Neuron (in vitro differentiated cells): ENCODE data around the gene CCSER1.

Experiments
- H2AFZ ChIP-seq: one replicate; pipeline ENCODE4 v1.6.1; 2013; ENCODE audit warnings: low read depth, mild to moderate bottlenecking, inconsistent platforms, low read length, moderate library complexity
- H3K27me3 ChIP-seq: one replicate; pipeline ENCODE4 v1.6.1; 2013; ENCODE audit warnings: low read length; ENCODE audit not compliant: insufficient read depth
- H3K36me3 ChIP-seq: one replicate; pipeline ENCODE4 v1.6.1; 2013; ENCODE audit warnings: low read length; ENCODE audit not compliant: insufficient read depth
- H3K4me1 ChIP-seq: one replicate; pipeline ENCODE4 v1.6.1; 2013; ENCODE audit warnings: low read length; ENCODE audit not compliant: insufficient read depth
- H3K4me3 ChIP-seq: 2 replicates; pipeline ENCODE4 v1.5.1; 2013; ENCODE audit warnings: mild to moderate bottlenecking, low read length, moderate library complexity
- H3K9me3 ChIP-seq: one replicate; pipeline ENCODE4 v1.6.1; 2013; ENCODE audit warnings: low read length

The CCSER1 gene

GRCh38 chr4:90127223-90127705 lies at the start of gene CCSER1:
TSS of gene CCSER1 (plus strand) at chr4:90127394.
- no peaks in the 10 kb centered on the region for H3K9me3 ChIP-seq
- peak within 1 kb of the TSS; percentile 99 for H2AFZ ChIP-seq
- peak within 1 kb of the TSS; percentile 54 for H3K4me3 ChIP-seq
- no peaks in the 10 kb centered on the region for H3K36me3 ChIP-seq
- H3K27me3 ChIP-seq: peaks cover 37% of the 10 kb centered on the region
- peaks cover 12% of the 10 kb centered on the region for H3K4me1 ChIP-seq

DNA sequence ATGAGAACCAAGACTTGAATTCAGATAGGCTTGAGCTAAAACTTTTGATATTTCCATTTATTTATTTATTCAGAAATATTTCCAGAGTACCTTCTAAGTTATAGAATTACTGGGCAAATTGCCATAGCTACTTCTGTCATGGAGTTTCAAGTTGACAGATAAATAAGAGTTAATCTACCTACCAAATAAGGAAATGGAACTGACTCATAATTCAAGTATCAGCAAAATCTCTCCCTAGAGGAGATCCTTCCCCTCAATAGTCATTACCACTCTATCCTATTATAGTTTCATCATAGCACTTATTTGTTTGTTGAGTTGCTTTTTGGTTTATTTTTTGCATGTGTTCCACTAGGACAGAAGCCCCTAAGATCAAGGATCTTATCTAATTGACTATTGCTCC lies 48.8 kb upstream of the CCSER1 start:
- Histone ChIP-seq H3K4me3 (no peak overlapping the region), H3K4me1 (no peaks in the 10 kb centered on the region), H3K27me3 (peaks cover 2% of the 10 kb centered on the region), H3K36me3 (no peaks in the 10 kb centered on the region), H3K9me3 (no peaks in the 10 kb centered on the region), H2AFZ (no peak overlapping the region)

GRCh38 chr4:90080116-90080515 lies 47.1 kb upstream of the CCSER1 start:
- Histone ChIP-seq H3K27me3 (peaks cover 2% of the 10 kb centered on the region), H2AFZ (no peak overlapping the region), H3K9me3 (no peaks in the 10 kb centered on the region), H3K4me1 (no peaks in the 10 kb centered on the region), H3K36me3 (no peaks in the 10 kb centered on the region), H3K4me3 (no peak overlapping the region)

GRCh38 chr4:90081432-90082144 lies 45.6 kb upstream of the CCSER1 start:
- Histone ChIP-seq H3K4me1 (no peaks in the 10 kb centered on the region), H3K4me3 (no peak overlapping the region), H3K36me3 (no peaks in the 10 kb centered on the region), H3K27me3 (peaks cover 2% of the 10 kb centered on the region), H3K9me3 (no peaks in the 10 kb centered on the region), H2AFZ (peak overlapping the region; percentile 26)

DNA sequence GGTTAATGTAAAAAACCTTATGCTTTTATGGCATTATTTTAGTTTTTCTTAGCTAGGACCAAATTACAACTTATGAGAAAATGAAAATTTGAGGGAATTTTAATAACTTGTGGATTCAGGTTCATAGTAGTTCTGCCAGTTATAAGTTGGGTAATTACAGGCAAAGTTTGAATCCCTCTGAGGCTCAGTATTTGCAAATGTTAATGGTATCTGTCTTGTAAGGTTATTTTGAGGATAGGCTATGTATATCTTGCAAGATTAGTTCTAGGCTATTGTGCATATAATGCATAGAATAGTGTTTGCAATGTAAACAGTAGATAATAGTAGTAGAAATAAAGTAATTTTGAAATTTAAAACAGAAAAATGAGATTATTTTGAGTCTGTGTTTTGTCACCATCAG lies 44.7 kb upstream of the CCSER1 start:
- H3K4me3 ChIP-seq: no peak overlapping the region
- H3K36me3 ChIP-seq: no peaks in the 10 kb centered on the region
- no peaks in the 10 kb centered on the region for H3K4me1 ChIP-seq
- no peaks in the 10 kb centered on the region for H3K9me3 ChIP-seq
- H3K27me3 ChIP-seq: peaks cover 2% of the 10 kb centered on the region
- H2AFZ ChIP-seq: peak overlapping the region; percentile 26

DNA sequence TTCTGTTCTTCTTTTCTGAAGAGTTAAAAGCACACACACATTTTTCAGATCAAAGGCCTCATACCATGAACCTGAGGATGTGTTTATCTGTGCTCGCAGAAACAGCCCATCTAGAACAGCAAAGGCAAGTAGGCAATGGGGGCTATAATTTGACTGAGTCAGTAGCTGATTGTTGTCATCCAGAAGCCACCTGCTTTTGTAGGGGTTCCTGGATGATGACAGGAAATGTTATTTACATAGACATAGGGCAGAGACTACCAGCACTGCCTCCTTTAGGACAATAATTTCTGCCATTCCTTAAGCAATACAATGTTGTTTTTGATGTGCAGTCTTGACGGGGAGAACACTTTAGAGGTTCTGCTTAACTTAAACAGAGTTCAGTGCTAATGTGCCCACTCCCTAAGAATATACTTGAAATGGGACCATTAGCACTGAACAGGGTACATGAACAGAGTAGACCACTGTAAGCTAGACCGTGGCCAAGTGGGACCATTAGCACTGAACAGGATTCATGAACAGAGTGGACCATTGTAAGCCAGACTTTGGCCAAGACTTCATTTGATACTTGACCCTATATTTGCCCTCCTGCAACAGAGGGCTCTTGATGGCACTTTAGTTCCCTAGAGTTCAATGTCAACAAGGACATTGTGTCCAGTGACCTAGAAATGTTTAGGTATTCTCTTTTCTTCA lies 42.8 kb upstream of the CCSER1 start:
- no peak overlapping the region for H2AFZ ChIP-seq
- no peak overlapping the region for H3K4me3 ChIP-seq
- H3K36me3 ChIP-seq: no peaks in the 10 kb centered on the region
- peaks cover under 1% of the 10 kb centered on the region for H3K27me3 ChIP-seq
- no peaks in the 10 kb centered on the region for H3K4me1 ChIP-seq
- H3K9me3 ChIP-seq: no peaks in the 10 kb centered on the region

DNA sequence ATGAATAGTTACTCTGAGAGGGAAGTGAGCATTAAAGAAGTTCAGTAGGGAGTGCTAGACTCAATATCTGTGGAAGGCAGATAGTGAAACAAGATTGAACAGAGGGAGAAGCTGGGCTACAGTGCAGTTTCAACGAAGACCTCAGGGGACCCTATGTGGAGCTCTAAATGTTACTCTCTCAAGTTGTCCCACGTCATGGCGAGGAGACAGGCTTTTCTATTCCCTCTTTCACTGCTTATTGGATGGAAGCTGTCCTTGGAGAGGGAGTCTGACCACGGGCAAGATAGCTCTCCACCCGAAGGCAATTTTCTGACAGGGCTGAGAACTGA lies 42.3 kb upstream of the CCSER1 start:
- Histone ChIP-seq H3K27me3 (no peaks in the 10 kb centered on the region), H3K36me3 (no peaks in the 10 kb centered on the region), H3K9me3 (no peaks in the 10 kb centered on the region), H3K4me1 (no peaks in the 10 kb centered on the region), H2AFZ (no peak overlapping the region), H3K4me3 (no peak overlapping the region)

- Histone ChIP-seq H3K4me3 (no peak overlapping the region), H3K36me3 (no peaks in the 10 kb centered on the region), H3K27me3 (no peaks in the 10 kb centered on the region), H2AFZ (no peak overlapping the region), H3K9me3 (no peaks in the 10 kb centered on the region), H3K4me1 (peaks cover 8% of the 10 kb centered on the region)
Measured at GRCh38 chr4:90093526-90093925, 33.7 kb upstream of the CCSER1 start.

- Histone ChIP-seq H2AFZ (no peak overlapping the region), H3K27me3 (no peaks in the 10 kb centered on the region), H3K4me1 (peaks cover 8% of the 10 kb centered on the region), H3K36me3 (no peaks in the 10 kb centered on the region), H3K9me3 (no peaks in the 10 kb centered on the region), H3K4me3 (no peak overlapping the region)
Measured at GRCh38 chr4:90095000-90095399, 32.2 kb upstream of the CCSER1 start.

DNA sequence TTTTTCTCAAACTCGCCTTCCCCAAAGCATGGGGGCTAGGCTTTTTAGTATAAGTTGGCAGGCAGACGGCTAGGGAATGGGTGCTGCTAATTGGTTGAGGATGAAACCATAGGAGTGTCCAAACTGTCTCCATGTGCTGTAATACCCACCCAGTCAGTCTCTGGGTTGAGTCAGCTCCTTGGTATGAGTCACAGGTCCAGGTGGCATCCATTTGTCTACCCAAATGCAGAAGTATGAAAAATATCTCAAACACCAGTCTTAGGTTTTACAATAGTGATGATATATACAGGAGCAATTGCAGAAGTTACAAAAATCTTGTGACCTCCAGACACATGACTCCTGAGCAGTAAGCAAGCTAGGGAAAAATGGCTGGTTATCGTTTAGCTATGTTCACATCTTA lies 27.4 kb upstream of the CCSER1 start:
- Histone ChIP-seq H3K4me3 (no peak overlapping the region), H2AFZ (no peak overlapping the region), H3K9me3 (no peaks in the 10 kb centered on the region), H3K4me1 (no peaks in the 10 kb centered on the region), H3K36me3 (no peaks in the 10 kb centered on the region), H3K27me3 (no peaks in the 10 kb centered on the region)

GRCh38 chr4:90103991-90104390 lies 23.2 kb upstream of the CCSER1 start:
- H3K4me3 ChIP-seq: no peak overlapping the region
- H3K27me3 ChIP-seq: peaks cover 3% of the 10 kb centered on the region
- no peaks in the 10 kb centered on the region for H3K9me3 ChIP-seq
- no peaks in the 10 kb centered on the region for H3K4me1 ChIP-seq
- no peaks in the 10 kb centered on the region for H3K36me3 ChIP-seq
- no peak overlapping the region for H2AFZ ChIP-seq

GRCh38 chr4:90105274-90105673 lies 21.9 kb upstream of the CCSER1 start:
- Histone ChIP-seq H3K9me3 (no peaks in the 10 kb centered on the region), H2AFZ (no peak overlapping the region), H3K4me1 (no peaks in the 10 kb centered on the region), H3K4me3 (no peak overlapping the region), H3K36me3 (no peaks in the 10 kb centered on the region), H3K27me3 (peaks cover 3% of the 10 kb centered on the region)

DNA sequence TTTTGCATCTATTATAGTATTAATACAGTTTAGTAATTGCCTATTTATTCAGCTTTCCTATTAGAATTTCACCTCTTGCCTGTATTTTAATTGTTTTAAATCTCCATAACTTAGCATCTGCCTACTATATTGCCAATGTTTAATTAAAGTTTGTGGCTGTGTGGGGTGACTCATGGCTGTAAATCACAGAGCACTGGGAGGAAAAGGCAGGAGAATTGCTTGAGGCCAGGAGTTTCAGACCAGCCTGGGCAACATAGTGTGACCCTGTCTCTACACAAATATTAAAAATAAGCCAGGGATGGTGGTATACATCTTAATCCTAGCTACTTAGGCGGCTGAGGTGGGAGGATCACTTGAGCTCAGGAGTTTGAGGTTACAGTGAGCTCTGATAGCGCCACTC lies 14.5 kb upstream of the CCSER1 start:
- Histone ChIP-seq H3K36me3 (no peaks in the 10 kb centered on the region), H3K4me3 (no peak overlapping the region), H3K27me3 (no peaks in the 10 kb centered on the region), H3K9me3 (no peaks in the 10 kb centered on the region), H3K4me1 (no peaks in the 10 kb centered on the region), H2AFZ (no peak overlapping the region)
